CD4-positive, alpha-beta memory T cell (primary cell): ENCODE measurements around the gene COL7A1. TPM values are rescaled to one million over a fixed set of nuclear protein-coding genes. Genes with fewer than 3 reads are reported as not detected.

Experiments used
- CTCF ChIA-PET: fragments of 350-600 bp; sonication (Branson Sonifier 250); formaldehyde crosslinking; loops from one replicate; lab custom pipeline; 2021; ENCODE audit warnings: inconsistent platforms; ENCODE audit not compliant: partially characterized antibody; lab: Charles Lee
- POLR2A ChIA-PET: fragments of 350-600 bp; sonication (Branson Sonifier 250); formaldehyde crosslinking; loops from one replicate; lab custom pipeline; 2021; ENCODE audit not compliant: partially characterized antibody; lab: Charles Lee
- DNase-seq, 5 donors: peaks; one replicate each; pipeline versions ENCODE4 v3.0.0 to v3.0.0-alpha.2; 2020 to 2022; ENCODE audit warnings: mixed read lengths in 1 of 5
- H3K27ac ChIP-seq: one replicate; pipeline ENCODE4 v1.7.0; 2013; ENCODE audit warnings: low read depth, low read length
- H3K27me3 ChIP-seq: 2 replicates; pipeline ENCODE4 v1.7.0; 2013; ENCODE audit warnings: mild to moderate bottlenecking, low read length, moderate library complexity; ENCODE audit not compliant: insufficient read depth
- H3K36me3 ChIP-seq: 2 replicates; pipeline ENCODE4 v1.7.0; 2013; ENCODE audit warnings: mild to moderate bottlenecking, low read length, moderate library complexity; ENCODE audit not compliant: insufficient read depth
- H3K4me1 ChIP-seq: 2 replicates; pipeline ENCODE4 v1.7.0; 2013; ENCODE audit warnings: mild to moderate bottlenecking, low read length, moderate library complexity; ENCODE audit not compliant: insufficient read depth
- H3K4me3 ChIP-seq, 2 donors: one replicate each; pipeline ENCODE4 v1.7.0; 2013; ENCODE audit warnings: low read length in 2 of 2, mild to moderate bottlenecking in 1 of 2
- H3K9me3 ChIP-seq, 2 donors: one replicate each; pipeline ENCODE4 v1.7.0; 2013; ENCODE audit warnings: low read length in 2 of 2, control low read depth in 1 of 2; ENCODE audit not compliant: control insufficient read depth in 1 of 2
- H3K27ac Mint-ChIP-seq, 7 donors: one replicate each; pipeline ENCODE4 v1.8.0; 2020 to 2021; ENCODE audit warnings: mixed read lengths in 7 of 7, mild to moderate bottlenecking in 6 of 7, inconsistent platforms in 3 of 7, moderate library complexity in 3 of 7
- H3K27me3 Mint-ChIP-seq, 2 donors: one replicate each; pipeline ENCODE4 v1.8.0; 2020 to 2021; ENCODE audit warnings: mixed read lengths in 2 of 2
- H3K36me3 Mint-ChIP-seq, 2 donors: one replicate each; pipeline ENCODE4 v1.8.0; 2020 to 2021; ENCODE audit warnings: mixed read lengths in 2 of 2, inconsistent platforms in 1 of 2, mild to moderate bottlenecking in 1 of 2
- H3K4me1 Mint-ChIP-seq, 4 donors: one replicate each; pipeline ENCODE4 v1.8.0; 2020 to 2021; ENCODE audit warnings: mixed read lengths in 4 of 4, mild to moderate bottlenecking in 1 of 4
- H3K4me3 Mint-ChIP-seq, 8 donors: one replicate each; pipeline ENCODE4 v1.8.0; 2020 to 2021; ENCODE audit warnings: mixed read lengths in 8 of 8, mild to moderate bottlenecking in 7 of 8, moderate library complexity in 6 of 8, inconsistent platforms in 3 of 8
- H3K9me3 Mint-ChIP-seq, 8 donors: one replicate each; pipeline ENCODE4 v1.8.0; 2020 to 2021; ENCODE audit warnings: mixed read lengths in 8 of 8, mild to moderate bottlenecking in 5 of 8, inconsistent platforms in 3 of 8, moderate library complexity in 1 of 8
- intact Hi-C: fragments of 100-400 bp; cut with micrococcal nuclease; formaldehyde crosslinking; loops from one replicate; pipeline ENCODE4 v1.15.1; 2023
- polyA plus RNA-seq, 2 donors: library from polyadenylated mRNA; unstranded; fragments of 300-500 nt; fragmentation: Illumina TruSeq; gene quantifications; one replicate each; pipeline ENCODE4 v1.2.3, GENCODE V29; 2021
- total RNA-seq, 2 experiments: library from RNA; stranded (reverse); gene quantifications; one replicate each; pipeline ENCODE4 v1.2.3, GENCODE V29; 2021

The COL7A1 gene
- total and polyA plus RNA-seq, 4 experiments from 2014 or later = 1.2 to 1.9 TPM; not detected in 2

DNA sequence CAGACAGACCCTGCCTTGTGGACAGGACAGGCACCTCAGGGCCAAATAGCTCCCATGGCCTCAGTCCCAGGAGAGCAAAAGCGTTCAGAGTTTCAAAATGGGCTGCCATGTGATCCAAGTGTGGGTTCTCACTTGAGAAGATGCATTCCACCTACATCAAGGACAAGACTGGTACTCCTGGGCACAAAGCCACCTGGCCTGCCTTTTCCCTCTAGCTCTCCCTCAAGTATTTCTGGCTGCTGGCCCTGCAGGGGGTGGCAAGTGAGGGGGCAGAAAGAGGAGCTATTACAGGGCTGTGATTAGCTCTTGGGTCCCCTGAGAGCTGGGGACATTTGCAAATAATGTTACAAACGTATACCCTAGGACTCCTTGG is 6.5 kb upstream of the COL7A1 start:
- H3K4me1 ChIP-seq = no peaks in the 10 kb centered on the region
- no peaks in the 10 kb centered on the region for H3K9me3 ChIP-seq
- no peaks in the 10 kb centered on the region for H3K27me3 ChIP-seq
- intact Hi-C loops = no loop called here
- CTCF ChIA-PET = no interaction called here
- H3K4me3 ChIP-seq = no peak overlapping the region
- Mint-ChIP-seq H3K4me1 (peaks cover 0 to 6% (median 3%) of the 10 kb centered on the region in 4 donors), H3K27ac (no peak overlapping the region), H3K27me3 (no peaks in the 10 kb centered on the region), H3K36me3 (peaks cover 28 to 73% of the 10 kb centered on the region in 2 donors), H3K4me3 (no peak overlapping the region), H3K9me3 (no peaks in the 10 kb centered on the region)
- peaks cover 63% of the 10 kb centered on the region for H3K36me3 ChIP-seq
- no peak overlapping the region for H3K27ac ChIP-seq
- peak in 1 of 5 donors; percentile 16 for DNase-seq
- POLR2A ChIA-PET = no interaction called here

DNA sequence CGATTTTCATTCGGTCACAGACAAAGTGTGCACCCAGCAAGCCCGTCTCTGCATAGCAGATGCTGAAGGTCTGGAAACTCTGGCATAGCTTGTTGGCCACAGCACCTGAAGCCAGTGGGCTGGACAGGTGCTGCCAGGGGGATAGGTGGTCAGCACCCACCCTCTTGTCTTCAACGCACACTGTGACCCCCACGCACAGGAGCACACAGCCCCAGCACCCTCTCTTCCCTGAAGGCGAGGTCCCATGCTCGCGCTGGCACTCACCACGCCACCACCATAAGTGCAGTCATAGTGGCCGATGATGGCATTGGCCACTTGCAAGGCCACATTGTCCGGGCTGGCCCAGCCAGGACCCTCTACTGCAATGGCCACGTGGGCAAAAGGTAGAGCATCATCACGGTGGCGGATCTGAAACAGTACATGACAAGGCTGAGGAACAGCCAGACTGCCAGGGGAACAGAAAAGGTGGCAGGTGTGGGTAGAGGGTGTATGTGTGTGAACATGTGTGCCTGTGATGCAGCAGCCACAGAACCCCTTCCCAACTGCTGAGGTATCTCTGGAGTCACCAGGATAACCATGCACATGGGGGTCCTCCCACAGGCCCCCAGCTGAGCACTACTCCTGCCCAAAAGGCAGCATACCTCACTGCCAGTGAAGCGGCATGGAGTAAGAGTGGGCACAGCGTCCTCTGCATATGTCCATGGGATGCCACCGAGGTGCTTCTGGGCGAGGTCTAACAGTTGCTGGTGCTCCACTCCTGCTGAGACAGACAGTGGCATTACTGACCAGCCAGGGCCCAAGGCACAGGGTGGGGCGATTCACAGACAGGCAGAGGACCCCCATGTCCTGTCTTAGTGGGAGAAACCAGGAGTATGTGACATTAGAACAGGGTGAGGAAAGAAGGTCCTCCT is 5.8 kb upstream of the COL7A1 start:
- intact Hi-C loops = no loop called here
- Histone ChIP-seq H3K4me1 (no peaks in the 10 kb centered on the region), H3K27me3 (no peaks in the 10 kb centered on the region), H3K9me3 (no peaks in the 10 kb centered on the region), H3K27ac (no peak overlapping the region), H3K4me3 (no peak overlapping the region), H3K36me3 (peaks cover 63% of the 10 kb centered on the region)
- Mint-ChIP-seq H3K36me3 (peaks cover 28 to 70% of the 10 kb centered on the region in 2 donors), H3K4me3 (peak overlapping the region in 1 of 8 donors; percentile 20), H3K9me3 (no peaks in the 10 kb centered on the region), H3K27ac (no peak overlapping the region), H3K4me1 (peaks cover 0 to 6% (median 3%) of the 10 kb centered on the region in 4 donors), H3K27me3 (no peaks in the 10 kb centered on the region)
- POLR2A ChIA-PET = no interaction called here
- peak in 1 of 5 donors; percentile 15 for DNase-seq
- CTCF ChIA-PET = no interaction called here

DNA sequence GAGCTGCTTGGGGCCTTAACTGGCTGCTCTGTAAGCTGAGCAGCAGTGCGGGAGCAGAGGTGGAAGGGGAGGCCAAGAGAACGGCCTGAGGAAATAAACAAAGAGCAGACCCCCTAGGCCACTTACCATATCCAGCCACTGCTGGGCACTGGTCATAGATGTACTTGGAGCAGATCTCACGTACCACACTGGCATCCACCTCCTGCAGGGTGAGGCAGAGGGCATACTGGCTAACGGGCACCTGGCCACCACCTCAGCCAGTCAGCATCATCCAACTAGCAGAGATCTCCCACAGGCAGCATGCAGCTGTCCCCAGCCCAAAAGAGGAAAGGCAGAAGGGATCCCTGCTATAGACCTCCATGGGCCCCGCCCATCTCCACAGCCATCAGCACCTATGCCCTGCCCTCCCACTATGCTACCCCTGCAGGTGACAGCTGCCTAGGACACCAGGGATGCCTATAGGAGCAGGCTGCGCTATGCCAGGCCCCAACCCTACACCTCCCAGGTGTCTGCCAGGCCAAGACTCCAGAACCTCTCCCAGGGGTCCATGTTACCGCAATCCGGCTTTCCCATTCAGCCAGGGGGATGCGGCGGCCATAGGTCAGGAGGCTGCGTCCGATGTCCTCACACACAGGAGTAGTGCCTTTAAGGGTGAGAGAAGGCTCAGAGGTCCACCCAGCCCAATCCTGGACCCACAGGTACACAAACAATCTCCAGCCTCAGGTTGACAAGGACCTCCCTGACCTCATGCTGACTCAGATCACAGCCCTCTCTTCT is 4.6 kb upstream of the COL7A1 start:
- H3K9me3 ChIP-seq = no peaks in the 10 kb centered on the region
- DNase-seq = no peak
- no peaks in the 10 kb centered on the region for H3K27me3 ChIP-seq
- H3K4me3 ChIP-seq = no peak overlapping the region
- Mint-ChIP-seq H3K36me3 (peaks cover 27 to 58% of the 10 kb centered on the region in 2 donors), H3K4me1 (peaks cover 0 to 6% (median 2%) of the 10 kb centered on the region in 4 donors), H3K27ac (peak overlapping the region in 1 of 7 donors; percentile 56), H3K4me3 (no peak overlapping the region), H3K27me3 (no peaks in the 10 kb centered on the region), H3K9me3 (no peaks in the 10 kb centered on the region)
- H3K36me3 ChIP-seq = peaks cover 55% of the 10 kb centered on the region
- ChIA-PET POLR2A (no interaction called here), CTCF (no interaction called here)
- intact Hi-C loops = no loop called here
- no peak overlapping the region for H3K27ac ChIP-seq
- no peaks in the 10 kb centered on the region for H3K4me1 ChIP-seq

- H3K36me3 ChIP-seq = peaks cover 48% of the 10 kb centered on the region
- DNase-seq = no peak
- H3K4me3 ChIP-seq = no peak overlapping the region
- peaks cover 21 to 52% of the 10 kb centered on the region in 2 donors for H3K36me3 Mint-ChIP-seq
- no peaks in the 10 kb centered on the region for H3K4me1 ChIP-seq
- peaks cover 0 to 6% (median 4%) of the 10 kb centered on the region in 4 donors for H3K4me1 Mint-ChIP-seq
- no peak overlapping the region for H3K27ac Mint-ChIP-seq
- ChIA-PET POLR2A (no interaction called here), CTCF (no interaction called here)
- no peaks in the 10 kb centered on the region for H3K9me3 Mint-ChIP-seq
- H3K27me3 ChIP-seq = no peaks in the 10 kb centered on the region
- no peak overlapping the region for H3K27ac ChIP-seq
- intact Hi-C loops = no loop called here
- no peak overlapping the region for H3K4me3 Mint-ChIP-seq
- no peaks in the 10 kb centered on the region for H3K9me3 ChIP-seq
- peaks cover 0 to 2% of the 10 kb centered on the region in 2 donors for H3K27me3 Mint-ChIP-seq
Measured at GRCh38 chr3:48599077-48599501, 4.0 kb upstream of the COL7A1 start.

GRCh38 chr3:48598323-48599076 is 3.4 kb upstream of the COL7A1 start:
- DNase-seq = no peak

GRCh38 chr3:48597408-48597800 is 2.3 kb upstream of the COL7A1 start:
- no peak overlapping the region for H3K27ac ChIP-seq
- H3K36me3 Mint-ChIP-seq = peaks cover 15 to 38% of the 10 kb centered on the region in 2 donors
- DNase-seq = no peak
- no peaks in the 10 kb centered on the region for H3K27me3 ChIP-seq
- H3K27me3 Mint-ChIP-seq = peaks cover 4 to 8% of the 10 kb centered on the region in 2 donors
- H3K9me3 Mint-ChIP-seq = no peaks in the 10 kb centered on the region
- POLR2A ChIA-PET = no interaction called here
- CTCF ChIA-PET = no interaction called here
- H3K4me1 Mint-ChIP-seq = peaks cover 0 to 6% (median 3%) of the 10 kb centered on the region in 4 donors
- H3K9me3 ChIP-seq = no peaks in the 10 kb centered on the region
- no peak overlapping the region for H3K4me3 ChIP-seq
- intact Hi-C loops = no loop called here
- peaks cover 32% of the 10 kb centered on the region for H3K36me3 ChIP-seq
- no peak overlapping the region for H3K27ac Mint-ChIP-seq
- H3K4me1 ChIP-seq = no peaks in the 10 kb centered on the region
- no peak overlapping the region for H3K4me3 Mint-ChIP-seq

More at GRCh38 chr3:48598323-48599076, 3.4 kb upstream of the COL7A1 start:
- Mint-ChIP-seq H3K36me3 (peaks cover 21 to 48% of the 10 kb centered on the region in 2 donors), H3K4me3 (no peak overlapping the region), H3K9me3 (no peaks in the 10 kb centered on the region), H3K4me1 (peaks cover 0 to 6% (median 4%) of the 10 kb centered on the region in 4 donors), H3K27me3 (peaks cover 0 to 2% of the 10 kb centered on the region in 2 donors), H3K27ac (no peak overlapping the region)
- no peak overlapping the region for H3K4me3 ChIP-seq
- CTCF ChIA-PET = no interaction called here
- no peaks in the 10 kb centered on the region for H3K27me3 ChIP-seq
- H3K27ac ChIP-seq = no peak overlapping the region
- H3K36me3 ChIP-seq = peaks cover 43% of the 10 kb centered on the region
- intact Hi-C loops = no loop called here
- no peaks in the 10 kb centered on the region for H3K9me3 ChIP-seq
- H3K4me1 ChIP-seq = no peaks in the 10 kb centered on the region
- POLR2A ChIA-PET = no interaction called here
